CD4-positive, alpha-beta T cell treated with Interleukin-15 for 1 hour (primary cell): Measurements from ENCODE around the gene RDH5.
A peak's percentile ranks its signal among the peaks of the same experiment; 100 is the strongest.

Experiments
- DNase-seq: peaks from one replicate; pipeline ENCODE4 v3.0.0-alpha.2; 2020

RDH5 gene

DNA sequence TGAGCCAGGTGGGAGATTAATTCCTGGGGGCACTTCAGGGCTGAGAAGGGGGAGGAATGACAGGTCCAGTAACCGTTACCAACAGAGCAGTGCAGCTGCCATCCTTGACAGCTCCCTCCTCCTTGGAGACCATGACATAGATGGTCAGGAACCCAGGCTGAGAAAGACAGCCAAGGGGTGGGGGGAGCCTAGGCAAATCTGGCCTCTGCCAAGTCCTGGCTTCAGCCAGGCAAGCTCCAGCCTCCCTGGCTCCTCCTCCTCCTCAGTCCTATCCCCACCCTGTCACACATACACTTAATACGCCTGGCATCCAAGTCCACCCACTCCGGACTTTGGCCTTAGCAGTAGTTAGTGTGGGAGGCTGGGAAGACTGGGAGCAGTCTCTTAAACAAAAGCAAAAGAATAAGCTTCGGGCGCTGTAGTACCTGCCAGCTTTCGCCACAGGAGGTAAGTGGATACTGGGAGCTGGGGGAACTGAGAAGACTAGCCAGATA lies at the start of gene RDH5:
Gene RDH5 (plus strand): TSS at position 323 of the 494 bp plus-strand sequence. CDS start 792 bp downstream, outside the sequence.
- no peak for DNase-seq

DNA sequence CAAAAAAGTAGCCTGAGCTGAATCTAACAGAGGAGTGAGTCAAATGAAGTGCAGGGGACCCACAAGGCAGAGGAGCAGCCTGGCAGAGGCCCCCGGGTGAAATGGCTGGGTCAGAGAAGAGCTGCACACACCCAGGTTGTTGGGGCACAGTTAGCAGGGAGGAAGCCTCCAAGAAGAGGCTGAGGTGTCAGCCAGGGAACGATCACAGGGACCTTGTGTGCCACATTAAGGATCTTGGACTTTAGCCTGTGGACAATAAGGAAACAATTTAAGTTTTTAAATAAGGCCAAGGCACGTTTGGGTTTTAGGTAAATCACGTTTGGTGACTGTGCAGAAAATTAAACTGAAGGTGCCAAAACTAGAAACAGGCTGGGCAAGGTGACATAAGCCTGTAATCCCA lies 48.4 kb upstream of the RDH5 start:
- no peak for DNase-seq

- no peak for DNase-seq
Measured at GRCh38 chr12:55673638-55674037, 46.6 kb upstream of the RDH5 start.

GRCh38 chr12:55675666-55676065 lies 44.5 kb upstream of the RDH5 start:
- peak; percentile 34 for DNase-seq

GRCh38 chr12:55676707-55677106 lies 43.5 kb upstream of the RDH5 start:
- DNase-seq = no peak

GRCh38 chr12:55679691-55680090 lies 40.5 kb upstream of the RDH5 start:
- DNase-seq = no peak

DNA sequence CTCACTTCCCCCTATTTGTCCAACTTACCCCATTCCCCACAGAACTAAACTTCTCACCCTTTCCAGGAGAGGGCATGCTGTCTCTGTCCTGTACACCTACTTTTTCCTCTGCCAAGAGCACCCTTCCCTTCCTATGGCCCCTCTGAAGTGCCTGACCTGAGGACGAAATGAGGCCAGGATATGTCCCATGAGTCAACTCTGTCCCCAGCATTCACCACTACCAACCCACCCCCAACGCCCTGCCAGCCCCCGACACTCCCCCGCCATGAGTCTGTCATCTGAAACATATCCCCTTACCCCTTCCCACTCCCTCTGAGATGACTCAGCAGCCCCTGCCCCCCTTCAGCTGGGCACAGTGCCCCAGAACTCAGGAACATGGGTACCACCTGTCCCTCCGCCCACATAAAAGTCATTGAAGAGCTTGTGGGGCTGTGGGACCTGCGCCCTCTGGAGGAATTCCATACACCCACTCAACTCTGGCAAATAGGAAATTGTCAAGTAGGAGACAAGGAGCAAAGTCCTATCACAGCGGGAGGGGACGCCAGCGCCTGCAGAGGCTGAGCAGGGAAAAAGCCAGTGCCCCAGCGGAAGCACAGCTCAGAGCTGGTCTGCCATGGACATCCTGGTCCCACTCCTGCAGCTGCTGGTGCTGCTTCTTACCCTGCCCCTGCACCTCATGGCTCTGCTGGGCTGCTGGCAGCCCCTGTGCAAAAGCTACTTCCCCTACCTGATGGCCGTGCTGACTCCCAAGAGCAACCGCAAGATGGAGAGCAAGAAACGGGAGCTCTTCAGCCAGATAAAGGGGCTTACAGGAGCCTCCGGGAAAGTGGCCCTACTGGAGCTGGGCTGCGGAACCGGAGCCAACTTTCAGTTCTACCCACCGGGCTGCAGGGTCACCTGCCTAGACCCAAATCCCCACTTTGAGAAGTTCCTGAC lies 38.8 kb upstream of the RDH5 start:
- DNase-seq = no peak

DNA sequence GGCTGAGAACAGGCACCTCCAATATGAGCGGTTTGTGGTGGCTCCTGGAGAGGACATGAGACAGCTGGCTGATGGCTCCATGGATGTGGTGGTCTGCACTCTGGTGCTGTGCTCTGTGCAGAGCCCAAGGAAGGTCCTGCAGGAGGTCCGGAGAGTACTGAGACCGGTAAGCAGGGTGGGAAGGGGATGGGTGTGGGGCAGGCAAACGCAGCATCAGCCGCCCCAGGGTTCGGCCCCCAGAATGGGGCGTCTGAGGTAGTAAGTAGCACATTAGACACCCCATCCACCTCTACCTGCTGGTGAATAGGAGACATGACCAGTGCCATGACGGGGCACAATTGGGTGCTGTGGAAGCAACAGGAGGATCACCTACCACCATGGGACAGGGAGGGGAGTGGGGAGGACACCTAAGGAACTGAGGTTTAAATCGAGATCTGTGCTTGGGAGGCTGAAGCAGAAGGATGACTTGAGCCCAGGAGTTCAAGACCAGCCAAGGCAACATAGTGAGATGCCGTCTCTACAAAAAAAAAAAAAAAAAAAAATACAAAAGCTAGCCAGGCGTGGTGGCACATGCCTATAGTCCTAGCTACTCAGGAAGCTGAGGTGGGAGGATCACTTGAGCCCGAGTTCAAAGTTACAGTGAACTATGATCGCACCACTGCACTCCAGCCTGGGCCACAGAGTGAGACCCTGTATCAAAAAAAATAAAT lies 38.0 kb upstream of the RDH5 start:
- DNase-seq = no peak

GRCh38 chr12:55683676-55684075 lies 36.5 kb upstream of the RDH5 start:
- DNase-seq = no peak

DNA sequence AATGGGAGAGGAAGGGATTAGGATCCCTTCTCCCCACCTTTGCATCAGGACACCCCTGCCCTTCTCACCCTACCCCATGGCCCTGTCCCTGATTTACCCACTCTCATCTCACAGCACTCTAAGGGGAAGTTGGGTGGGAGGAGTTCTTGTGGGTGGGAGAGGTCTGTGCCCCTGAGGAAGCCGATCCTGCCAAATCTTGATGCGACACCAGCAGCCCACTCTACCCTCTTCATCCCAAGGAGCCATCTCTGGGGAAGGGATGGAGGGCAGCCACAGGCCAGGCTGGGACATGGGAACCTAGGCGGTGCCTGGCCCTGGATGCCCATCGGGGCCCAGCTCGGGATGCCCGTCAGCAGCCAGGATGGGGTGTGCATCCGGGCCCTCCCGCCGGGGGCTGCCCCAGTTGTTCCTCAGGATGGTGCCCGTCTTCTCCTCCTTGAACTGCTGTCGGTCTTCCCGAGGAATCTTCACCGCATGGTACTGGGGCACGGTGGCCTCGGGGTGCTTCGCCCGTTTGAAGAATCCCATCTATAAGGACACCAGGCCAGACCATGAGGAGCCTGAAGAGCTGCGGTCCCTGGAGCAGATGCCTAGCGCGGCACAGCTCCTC lies 35.3 kb upstream of the RDH5 start:
- no peak for DNase-seq

DNA sequence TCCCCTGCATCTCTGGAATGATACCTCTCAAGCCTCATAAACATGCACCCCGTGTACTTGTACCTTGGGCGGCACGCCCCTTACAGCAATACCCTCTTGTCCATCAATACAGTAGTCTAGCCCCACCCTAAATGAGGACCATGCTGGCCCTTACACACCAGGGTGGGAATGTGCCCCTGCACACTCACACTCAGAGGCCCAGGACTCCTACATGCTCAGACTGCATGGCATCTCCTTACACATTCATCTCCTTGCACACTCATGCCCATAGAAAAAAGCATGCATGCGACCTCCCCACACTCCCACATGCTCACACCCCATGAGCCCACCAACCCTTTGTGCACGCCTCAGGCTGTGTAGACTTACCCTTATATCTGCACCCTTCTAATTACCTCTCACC lies 34.5 kb upstream of the RDH5 start:
- no peak for DNase-seq

DNA sequence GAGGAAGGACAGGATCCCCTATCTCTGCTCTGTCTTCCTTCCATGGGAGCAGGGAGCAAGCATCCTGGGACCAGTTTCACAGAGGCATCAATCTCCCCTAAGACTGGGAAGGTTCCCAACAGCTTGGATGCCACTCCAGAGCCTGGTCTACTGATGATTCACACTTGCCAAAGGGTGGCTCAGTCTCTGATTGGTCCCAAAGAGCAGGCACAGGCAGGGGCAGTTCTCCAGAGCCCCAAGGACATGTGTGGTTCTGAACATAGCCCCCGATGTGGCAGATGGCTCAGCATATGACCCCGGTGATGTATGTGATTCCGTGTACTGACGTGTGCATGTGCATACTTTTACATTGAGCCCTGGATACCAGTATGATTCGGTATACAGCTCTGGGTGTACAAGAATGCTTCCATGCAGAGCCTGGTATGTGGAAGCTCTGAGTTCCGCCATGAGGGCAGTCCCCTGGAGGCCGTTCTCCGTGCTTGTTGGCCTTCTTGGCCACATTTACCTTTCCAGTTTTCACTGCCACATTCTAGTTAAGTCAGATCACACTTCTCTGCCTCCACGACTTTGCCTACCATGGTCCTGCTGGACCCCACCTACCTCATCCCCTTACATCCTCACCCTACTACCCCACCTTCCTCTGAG lies 33.7 kb upstream of the RDH5 start:
- no peak for DNase-seq

- DNase-seq = no peak
Measured at GRCh38 chr12:55687746-55688145, 32.4 kb upstream of the RDH5 start.

DNA sequence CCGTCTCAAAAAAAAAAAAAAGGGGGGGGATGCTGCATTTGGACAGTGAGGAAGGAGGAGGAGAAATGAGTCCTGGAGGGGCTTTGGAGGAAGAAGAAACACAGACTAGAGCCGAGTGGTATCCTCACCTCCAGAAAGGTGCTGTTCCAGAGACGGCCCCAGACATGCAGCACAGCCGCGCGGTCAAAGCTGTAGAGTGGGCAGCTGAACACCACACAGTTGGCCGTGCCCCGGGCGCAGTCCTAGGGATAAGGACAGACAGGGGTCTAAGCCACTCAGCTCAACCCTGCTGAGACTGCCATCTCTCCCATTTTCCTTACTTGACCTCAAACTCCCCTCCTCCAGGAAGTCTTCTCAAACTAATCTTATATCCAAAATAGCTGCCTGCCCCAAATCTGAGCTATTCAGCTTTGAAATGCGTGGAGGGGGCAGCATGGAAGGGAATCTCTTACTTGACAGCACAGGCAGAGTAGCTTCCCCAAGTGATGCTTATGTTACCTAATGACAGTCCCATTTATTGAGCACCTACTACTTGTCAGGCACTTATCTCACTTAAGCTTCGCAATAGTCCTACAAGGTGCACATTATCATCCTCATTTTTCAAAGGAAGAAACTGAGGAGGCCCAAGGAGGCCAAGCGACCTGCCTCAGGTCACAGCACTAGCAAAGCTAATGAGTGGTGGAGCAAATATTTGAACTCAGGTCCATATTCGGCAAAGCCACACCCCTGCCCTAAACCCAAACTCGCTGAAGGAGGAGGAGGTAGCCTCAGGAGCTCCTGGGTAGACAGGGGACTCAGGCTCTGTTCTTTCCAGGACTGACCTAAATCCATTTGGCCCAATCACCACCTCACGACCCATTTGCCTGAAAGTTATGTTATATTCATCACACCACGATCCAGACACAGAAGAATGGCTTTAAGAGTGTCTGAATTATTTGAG lies 31.2 kb upstream of the RDH5 start:
- no peak for DNase-seq

- no peak for DNase-seq
Measured at GRCh38 chr12:55692631-55693322, 27.4 kb upstream of the RDH5 start.

GRCh38 chr12:55693323-55694187 lies 26.6 kb upstream of the RDH5 start:
- DNase-seq = no peak

DNA sequence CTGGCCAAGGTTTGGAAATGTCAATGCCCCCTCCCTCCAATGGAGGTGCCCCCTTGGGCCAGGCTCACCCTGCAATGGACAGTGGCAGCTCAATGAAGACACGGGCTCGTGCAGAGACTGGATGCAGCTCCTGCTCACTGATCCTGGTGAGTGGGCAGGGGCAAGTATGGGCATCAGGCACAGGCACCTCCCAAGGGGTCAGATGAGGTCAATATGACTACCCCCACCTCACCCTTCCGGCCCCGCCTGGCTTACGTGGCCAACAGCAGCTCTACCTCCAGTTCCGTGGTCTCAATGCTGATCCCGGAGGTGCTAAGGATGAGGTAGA lies 26.0 kb upstream of the RDH5 start:
- no peak for DNase-seq

- no peak for DNase-seq
Measured at GRCh38 chr12:55694651-55695050, 25.5 kb upstream of the RDH5 start.

GRCh38 chr12:55695349-55695748 lies 24.8 kb upstream of the RDH5 start:
- DNase-seq = no peak

DNA sequence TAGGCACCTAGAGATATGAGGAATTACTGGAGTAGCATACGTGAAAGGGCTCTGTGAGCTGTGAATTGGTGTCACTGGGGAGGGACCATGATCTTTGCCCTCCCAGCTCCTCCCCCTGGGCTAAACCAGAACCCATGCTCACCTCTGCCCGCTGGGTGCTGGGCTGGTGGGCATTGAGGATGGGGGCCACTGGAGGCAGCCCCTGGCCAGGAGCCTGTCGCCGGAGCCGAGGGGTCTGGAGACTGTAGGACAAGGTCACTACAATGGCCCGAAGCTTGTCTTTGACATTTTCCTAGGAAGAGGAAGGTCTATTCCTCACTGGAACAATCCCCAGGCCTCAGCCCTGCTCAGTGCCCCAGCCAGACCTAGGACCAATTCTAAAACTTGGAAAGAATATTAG lies 24.1 kb upstream of the RDH5 start:
- DNase-seq = no peak
